PFSK-1 (cell line): Measurements from ENCODE around the gene TGFBR3L.

Source experiments
- FOXP2 ChIP-seq: optimal IDR thresholded peaks from 2 replicates; pipeline ENCODE3; 2011; ENCODE audit warnings: borderline replicate concordance, control low read depth, inconsistent platforms; ENCODE audit not compliant: insufficient read depth; ENCODE audit errors: extremely low read length, extremely low read depth
- POLR2AphosphoS5 ChIP-seq: IDR thresholded peaks from 2 replicates; pipeline ENCODE4 v1.6.1; 2012; ENCODE audit warnings: low read depth, mild to moderate bottlenecking, control low read depth, low read length, moderate library complexity
- SIN3A ChIP-seq: IDR thresholded peaks from 2 replicates; pipeline ENCODE4 v1.6.1; 2012; ENCODE audit warnings: mild to moderate bottlenecking, low read length, moderate library complexity, borderline replicate concordance; ENCODE audit not compliant: insufficient read depth
- TAF1 ChIP-seq: IDR thresholded peaks from 2 replicates; pipeline ENCODE4 v1.6.1; 2012; ENCODE audit warnings: low read length, control low read depth, borderline replicate concordance; ENCODE audit not compliant: insufficient read depth
- TF ChIP-seq, protein P1 (sequence below), 2 experiments: IDR thresholded peaks; 2 replicates each; pipeline versions ENCODE4 v1.6.1 to v1.8.0; 2011 to 2012; ENCODE audit warnings: low read depth in 2 of 2, low read length in 2 of 2, control low read depth in 1 of 2, inconsistent platforms in 1 of 2, mild to moderate bottlenecking in 1 of 2, moderate library complexity in 1 of 2; ENCODE audit not compliant: insufficient read depth in 1 of 2

TGFBR3L gene

DNA sequence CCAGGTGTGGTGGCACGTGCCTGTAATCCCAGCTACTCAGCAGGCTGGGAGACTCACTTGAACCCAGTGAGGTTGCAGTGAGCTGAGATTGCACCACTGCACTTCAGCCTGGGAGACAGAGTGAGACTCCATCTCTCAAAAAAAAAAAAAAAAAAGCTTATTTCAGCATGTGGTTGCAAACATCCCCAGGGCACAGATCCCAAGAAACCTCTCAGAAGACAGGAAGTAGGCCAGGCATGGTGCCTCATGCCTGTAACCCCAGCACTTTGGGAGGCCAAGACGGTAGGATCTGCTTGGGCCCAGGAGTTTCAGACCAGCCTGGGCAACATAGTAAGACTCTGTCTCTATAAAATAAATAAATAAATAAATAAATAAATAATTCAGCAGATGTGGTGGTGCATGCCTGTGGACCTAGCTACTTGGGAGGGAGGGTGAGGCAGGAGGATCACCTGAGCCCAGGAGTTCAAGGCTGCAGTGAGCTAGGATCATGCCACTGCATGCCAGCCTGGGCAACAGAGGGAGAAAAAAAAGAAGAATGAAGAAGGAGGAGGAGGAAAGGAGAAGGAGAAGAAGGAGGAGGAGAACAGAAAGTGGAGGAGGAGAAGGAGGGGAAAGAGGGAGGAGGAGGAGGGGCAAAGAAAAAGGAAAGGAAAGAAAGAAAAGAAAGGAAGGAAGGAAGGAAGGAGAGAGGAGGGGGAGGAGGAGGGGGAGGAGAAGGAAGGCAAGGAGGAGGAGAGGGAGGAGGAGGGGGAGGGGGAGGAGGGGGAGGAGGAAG, 30.6 kb upstream of the TGFBR3L start:
- no peak for TF ChIP-seq POLR2AphosphoS5
- no peak for TF ChIP-seq SIN3A
- TF ChIP-seq TAF1: no peak
- TF ChIP-seq, protein P1, sequence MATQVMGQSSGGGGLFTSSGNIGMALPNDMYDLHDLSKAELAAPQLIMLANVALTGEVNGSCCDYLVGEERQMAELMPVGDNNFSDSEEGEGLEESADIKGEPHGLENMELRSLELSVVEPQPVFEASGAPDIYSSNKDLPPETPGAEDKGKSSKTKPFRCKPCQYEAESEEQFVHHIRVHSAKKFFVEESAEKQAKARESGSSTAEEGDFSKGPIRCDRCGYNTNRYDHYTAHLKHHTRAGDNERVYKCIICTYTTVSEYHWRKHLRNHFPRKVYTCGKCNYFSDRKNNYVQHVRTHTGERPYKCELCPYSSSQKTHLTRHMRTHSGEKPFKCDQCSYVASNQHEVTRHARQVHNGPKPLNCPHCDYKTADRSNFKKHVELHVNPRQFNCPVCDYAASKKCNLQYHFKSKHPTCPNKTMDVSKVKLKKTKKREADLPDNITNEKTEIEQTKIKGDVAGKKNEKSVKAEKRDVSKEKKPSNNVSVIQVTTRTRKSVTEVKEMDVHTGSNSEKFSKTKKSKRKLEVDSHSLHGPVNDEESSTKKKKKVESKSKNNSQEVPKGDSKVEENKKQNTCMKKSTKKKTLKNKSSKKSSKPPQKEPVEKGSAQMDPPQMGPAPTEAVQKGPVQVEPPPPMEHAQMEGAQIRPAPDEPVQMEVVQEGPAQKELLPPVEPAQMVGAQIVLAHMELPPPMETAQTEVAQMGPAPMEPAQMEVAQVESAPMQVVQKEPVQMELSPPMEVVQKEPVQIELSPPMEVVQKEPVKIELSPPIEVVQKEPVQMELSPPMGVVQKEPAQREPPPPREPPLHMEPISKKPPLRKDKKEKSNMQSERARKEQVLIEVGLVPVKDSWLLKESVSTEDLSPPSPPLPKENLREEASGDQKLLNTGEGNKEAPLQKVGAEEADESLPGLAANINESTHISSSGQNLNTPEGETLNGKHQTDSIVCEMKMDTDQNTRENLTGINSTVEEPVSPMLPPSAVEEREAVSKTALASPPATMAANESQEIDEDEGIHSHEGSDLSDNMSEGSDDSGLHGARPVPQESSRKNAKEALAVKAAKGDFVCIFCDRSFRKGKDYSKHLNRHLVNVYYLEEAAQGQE (IDR thresholded peaks at IDR 0.05; ENCODE audit: insufficient read depth in 1 of 2, low read depth in 2 of 2, low read length in 2 of 2): no peak
- TF ChIP-seq FOXP2: no peak

DNA sequence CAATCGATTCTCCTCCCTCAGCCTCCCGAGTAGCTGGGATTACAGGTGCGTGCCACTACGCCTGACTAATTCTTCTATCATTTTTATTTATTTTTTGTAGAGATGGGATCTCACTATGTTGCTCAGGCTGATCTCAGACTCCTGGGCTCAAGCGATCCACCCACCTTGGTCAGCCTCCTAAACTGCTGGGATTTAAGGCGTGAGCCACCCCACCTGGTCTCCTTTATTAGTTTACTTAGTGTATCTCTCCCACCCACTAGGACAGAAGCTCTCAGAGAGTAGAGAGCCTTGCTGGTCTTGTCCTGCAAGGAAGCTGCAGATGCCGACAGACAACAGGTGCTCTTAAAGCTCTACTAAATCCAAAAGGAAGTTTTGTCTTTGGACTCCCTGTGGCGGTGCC, 28.8 kb upstream of the TGFBR3L start:
- no peak for TF ChIP-seq TAF1
- TF ChIP-seq POLR2AphosphoS5: no peak
- TF ChIP-seq, protein P1 (IDR thresholded peaks at IDR 0.05; ENCODE audit: insufficient read depth in 1 of 2, low read depth in 2 of 2, low read length in 2 of 2): no peak
- no peak for TF ChIP-seq FOXP2
- no peak for TF ChIP-seq SIN3A

DNA sequence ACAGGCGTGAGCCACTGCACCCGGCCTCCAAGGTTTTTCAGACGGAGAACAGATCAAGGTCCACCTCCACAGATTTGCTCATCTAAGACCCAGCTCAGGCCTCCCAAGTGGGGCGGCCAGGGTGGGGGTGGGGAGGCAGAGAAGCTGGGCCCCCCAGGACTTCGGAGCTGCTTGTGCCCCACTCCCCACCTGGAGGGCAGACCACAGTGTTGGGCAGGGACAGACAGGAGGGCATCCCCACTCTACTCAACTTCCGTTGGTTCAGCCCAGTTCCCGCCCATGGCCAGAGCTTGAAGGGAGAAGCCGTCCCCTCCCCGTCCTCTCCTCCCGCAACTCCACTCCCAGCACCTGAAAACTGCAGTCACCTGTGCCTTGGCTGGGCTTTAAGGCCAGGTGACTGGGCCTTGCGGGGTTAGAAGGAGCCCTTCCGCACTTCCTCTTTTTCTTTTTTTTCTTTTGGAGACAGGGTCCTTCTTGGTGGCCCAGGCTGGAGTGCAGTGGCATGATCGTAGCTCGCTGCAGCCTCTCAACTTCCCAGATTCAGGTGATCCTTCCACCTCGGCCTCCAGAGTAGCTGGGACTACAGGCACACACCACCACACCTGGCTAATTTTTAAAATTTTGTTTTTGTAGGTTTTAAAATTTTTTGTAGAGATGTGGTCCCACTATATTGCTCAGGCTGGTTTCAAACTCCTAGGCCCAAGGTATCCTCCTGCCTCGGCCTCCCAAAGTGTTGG, 27.1 kb upstream of the TGFBR3L start:
- TF ChIP-seq, protein P1 (IDR thresholded peaks at IDR 0.05; ENCODE audit: insufficient read depth in 1 of 2, low read depth in 2 of 2, low read length in 2 of 2): no peak
- TF ChIP-seq SIN3A (no peak), TAF1 (no peak), POLR2AphosphoS5 (no peak), FOXP2 (no peak)

DNA sequence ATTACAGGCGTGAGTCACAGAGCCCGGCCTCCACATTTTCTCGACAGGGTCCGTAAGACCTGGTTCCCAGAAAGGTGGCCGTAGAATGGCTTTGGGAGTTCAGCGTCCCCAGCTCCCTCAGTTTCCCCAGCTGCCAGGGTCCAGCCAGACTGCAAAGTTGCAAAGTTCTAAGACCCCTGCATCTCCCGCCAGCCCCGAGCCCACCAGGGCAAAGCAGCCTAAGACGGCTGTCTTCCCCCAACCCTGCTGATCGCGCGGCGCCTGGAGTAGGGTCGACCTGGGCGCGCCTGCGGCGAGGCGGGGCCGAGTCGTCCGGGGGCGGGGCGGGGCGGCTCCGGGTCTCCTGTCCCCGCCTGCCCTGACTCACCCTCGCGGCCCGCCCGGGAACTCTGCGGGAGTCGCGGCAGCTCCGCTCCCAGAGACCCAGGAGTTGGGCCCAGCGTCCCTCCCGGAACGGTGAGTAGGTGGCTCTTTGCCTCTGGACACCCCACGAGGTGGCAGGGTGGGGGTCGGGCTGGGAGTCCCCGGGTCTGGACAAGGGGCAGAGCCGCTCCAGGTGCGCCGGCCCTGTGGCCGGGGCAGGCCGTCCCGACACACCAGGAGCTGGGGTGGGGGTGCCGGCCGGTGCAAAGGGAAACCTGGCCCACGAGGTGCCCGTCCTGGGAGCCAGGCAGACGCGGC, 26.3 kb upstream of the TGFBR3L start, which contains the start of gene LRRC8E:
Gene LRRC8E (plus strand): TSS at position 366 of the 681 bp plus-strand sequence. CDS start 7,094 bp downstream, outside the sequence.
- TF ChIP-seq, protein P1 (IDR thresholded peaks at IDR 0.05; ENCODE audit: insufficient read depth in 1 of 2, low read depth in 2 of 2, low read length in 2 of 2): no peak
- TF ChIP-seq TAF1 (no peak), SIN3A (no peak), POLR2AphosphoS5 (no peak), FOXP2 (no peak)
